Measurements from ENCODE around the gene XPNPEP2. TPM values are rescaled to one million over a fixed set of nuclear protein-coding genes. Genes with fewer than 3 reads are reported as not detected.

The XPNPEP2 gene
- polyA plus RNA-seq, 1 of the 3 experiments (the other 2 are of a cell fraction), result 0.21 TPM

- no peaks in the 10 kb centered on the region for H3K9me2 ChIP-seq
- POLR2A ChIA-PET, result no interaction called here
- no peak overlapping the region for H3K4me2 ChIP-seq
- no peak overlapping the region for H3K4me3 ChIP-seq (ENCODE audit: low read depth in 2 of 2, low read length in 1 of 2)
- H3F3A ChIP-seq (replicated peaks; ENCODE audit: insufficient read depth), result no peaks in the 10 kb centered on the region
- 51% methylated on average over 4 of the region's 4 CpGs for WGBS (ENCODE audit: low lambda C conversion rate)
- no peaks in the 10 kb centered on the region for H3K79me2 ChIP-seq (ENCODE audit: insufficient read depth)
- CTCF ChIA-PET, result interaction anchor here (2.0 kb wide), 1 partner anchor 10 kb away, joined by 9 read pairs; no protein-coding TSS in a partner anchor
- H3K27me3 ChIP-seq (ENCODE audit: insufficient read depth), result peaks cover 3% of the 10 kb centered on the region
- DNase-seq, result no peak
- H3K36me3 ChIP-seq (replicated peaks in 1 of 2; ENCODE audit: control insufficient read depth in 1 of 2, insufficient read depth in 2 of 2, low read length in 1 of 2), result no peaks in the 10 kb centered on the region
- H2AFZ ChIP-seq (ENCODE audit: low read depth), result no peak overlapping the region
- no peaks in the 10 kb centered on the region for H3K9me3 ChIP-seq
- TF ChIP-seq JUND (IDR thresholded peaks at IDR 0.05), result no peak
- no peak for TF ChIP-seq SIN3A (IDR thresholded peaks at IDR 0.05; ENCODE audit: borderline replicate concordance, low read depth, low read length)
- no peak for TF ChIP-seq TCF12 (IDR thresholded peaks at IDR 0.05)
- no peak for TF ChIP-seq POLR2AphosphoS5 (IDR thresholded peaks at IDR 0.05; ENCODE audit: low read depth, low read length)
- TF ChIP-seq PBX3 (IDR thresholded peaks at IDR 0.05), result no peak
- no peak for TF ChIP-seq GABPA (IDR thresholded peaks at IDR 0.05; ENCODE audit: low read depth)
- no peak for TF ChIP-seq IRF3 (IDR thresholded peaks at IDR 0.05; ENCODE audit: low read depth, low read length)
- TF ChIP-seq ELF1 (IDR thresholded peaks at IDR 0.05), result no peak
- no peak for TF ChIP-seq RXRA (IDR thresholded peaks at IDR 0.05; ENCODE audit: borderline replicate concordance, low read depth)
- TF ChIP-seq MXI1 (IDR thresholded peaks at IDR 0.05; ENCODE audit: low read depth, low read length), result no peak
- TF ChIP-seq FOXM1 (IDR thresholded peaks at IDR 0.05; ENCODE audit: low read depth), result no peak
- H3K9ac ChIP-seq, result no peak overlapping the region
- no peaks in the 10 kb centered on the region for H3K4me1 ChIP-seq (ENCODE audit: control insufficient read depth in 1 of 2, insufficient read depth in 2 of 2, low read depth in 1 of 2, low read length in 1 of 2)
- no peak overlapping the region for H3K27ac ChIP-seq (ENCODE audit: low read depth in 2 of 2, low read length in 1 of 2)
- H4K20me1 ChIP-seq (ENCODE audit: insufficient read depth), result no peaks in the 10 kb centered on the region
Observed at GRCh38 chrX:129716507-129716906, 22.3 kb upstream of the XPNPEP2 start.

GRCh38 chrX:129717892-129718291 is 20.9 kb upstream of the XPNPEP2 start:
- no peaks in the 10 kb centered on the region for H3K4me1 ChIP-seq (ENCODE audit: control insufficient read depth in 1 of 2, insufficient read depth in 2 of 2, low read depth in 1 of 2, low read length in 1 of 2)
- POLR2A ChIA-PET, result no interaction called here
- WGBS (ENCODE audit: low lambda C conversion rate), result 33% methylated on average over 5 of the region's 5 CpGs
- no peaks in the 10 kb centered on the region for H4K20me1 ChIP-seq (ENCODE audit: insufficient read depth)
- TF ChIP-seq NFIC (IDR thresholded peaks at IDR 0.05; ENCODE audit: borderline replicate concordance) (no peak), FOSL2 (IDR thresholded peaks at IDR 0.05; ENCODE audit: borderline replicate concordance, low read depth) (0 out of 2 replicates have a peak, but pooled peaks have one; percentile 16)
- no peaks in the 10 kb centered on the region for H3K9me2 ChIP-seq
- no peak overlapping the region for H3K4me2 ChIP-seq
- no peaks in the 10 kb centered on the region for H3K9me3 ChIP-seq
- H3F3A ChIP-seq (replicated peaks; ENCODE audit: insufficient read depth), result no peaks in the 10 kb centered on the region
- H3K4me3 ChIP-seq (ENCODE audit: low read depth in 2 of 2, low read length in 1 of 2), result no peak overlapping the region
- no peak overlapping the region for H2AFZ ChIP-seq (ENCODE audit: low read depth)
- no peak overlapping the region for H3K27ac ChIP-seq (ENCODE audit: low read depth in 2 of 2, low read length in 1 of 2)
- CTCF ChIA-PET, result interaction anchor here (2.0 kb wide), 1 partner anchor 8 kb away, joined by 9 read pairs; no protein-coding TSS in a partner anchor
- DNase-seq, result no peak
- no peaks in the 10 kb centered on the region for H3K79me2 ChIP-seq (ENCODE audit: insufficient read depth)
- H3K36me3 ChIP-seq (replicated peaks in 1 of 2; ENCODE audit: control insufficient read depth in 1 of 2, insufficient read depth in 2 of 2, low read length in 1 of 2), result no peaks in the 10 kb centered on the region
- peaks cover 9% of the 10 kb centered on the region for H3K27me3 ChIP-seq (ENCODE audit: insufficient read depth)
- no peak overlapping the region for H3K9ac ChIP-seq

All from SK-N-SH (cell line).